Gastrocnemius medialis (tissue), 4 donors: ENCODE data around the gene CIB4. TPM values are rescaled to one million over a fixed set of nuclear protein-coding genes. Genes with fewer than 3 reads are reported as not detected.

Source experiments
- ATAC-seq, 2 donors: fragments of 150-250 bp; one replicate each; pipeline ENCODE4 v1.9.1; 2016
- DNase-seq, 2 donors: peaks; one replicate each; pipeline ENCODE4 v3.0.0-alpha.2; 2019
- H3K27ac ChIP-seq, 4 donors: fragments of 200-600 bp; sonication (generic); 1 replicate in 1 of 4; 2 replicates in 3 of 4; pipeline ENCODE4 v1.5.1; 2016 to 2018; ENCODE audit warnings: mild to moderate bottlenecking in 2 of 4, moderate library complexity in 1 of 4
- H3K27me3 ChIP-seq, 3 donors: fragments of 200-600 bp; sonication (generic) in 2 of 3; 1 replicate in 1 of 3; 2 replicates in 2 of 3; pipeline versions ENCODE4 v1.5.1 to v1.6.0; 2016 to 2019; ENCODE audit warnings: mild to moderate bottlenecking in 1 of 3, moderate library complexity in 1 of 3
- H3K36me3 ChIP-seq, 2 donors: fragments of 200-600 bp; sonication (generic) in 1 of 2; one replicate each; pipeline ENCODE4 v1.5.1; 2017 to 2018
- H3K4me1 ChIP-seq, 2 donors: fragments of 200-600 bp; sonication (generic) in 1 of 2; one replicate each; pipeline ENCODE4 v1.5.1; 2016 to 2017; ENCODE audit warnings: mild to moderate bottlenecking in 2 of 2
- H3K4me3 ChIP-seq, 4 donors: fragments of 200-600 bp; sonication (generic) in 3 of 4; 1 replicate in 1 of 4; 2 replicates in 3 of 4; pipeline ENCODE4 v1.5.1; 2016 to 2019; ENCODE audit warnings: mild to moderate bottlenecking in 2 of 4
- H3K9me3 ChIP-seq, 3 donors: fragments of 200-600 bp; sonication (generic) in 2 of 3; 1 replicate in 1 of 3; 2 replicates in 2 of 3; pipeline ENCODE4 v1.5.1; 2016 to 2019
- POLR2A ChIP-seq, 2 donors: fragments of 450-650 bp; IDR thresholded peaks; one replicate each; pipeline ENCODE4 v1.6.1; 2017; ENCODE audit warnings: antibody characterized with exemption in 2 of 2, mild to moderate bottlenecking in 2 of 2, moderate library complexity in 2 of 2
- in situ Hi-C, 4 donors: fragments of 200-750 bp; cut with MboI; loops; one replicate each; pipeline versions ENCODE4 v1.15.0 to v1.8.0; 2017; ENCODE audit warnings: low sequenced_read_pairs in 4 of 4
- intact Hi-C: fragments of 100-400 bp; cut with DNase I; formaldehyde crosslinking; loops from one replicate; pipeline ENCODE4 v1.15.1; 2023; ENCODE audit warnings: low total_unique reads
- total RNA-seq, 4 donors: library from RNA; depleted of rRNA; stranded (reverse); fragments of >200 nt; gene quantifications; one replicate each; pipeline versions ENCODE4 v1.1.0 to v1.2.3, GENCODE V29; 2016
- TF ChIP-seq, protein P1 (sequence below), 5 experiments: fragments of 450-650 bp in 3 of 5; fragments of 200-600 bp in 2 of 5; sonication (generic) in 2 of 5; IDR thresholded peaks in 4 of 5; conservative IDR thresholded peaks in 1 of 5; 1 replicate in 4 of 5; 2 replicates in 1 of 5; pipeline ENCODE4 v1.5.1; 2016 to 2019; ENCODE audit warnings: antibody characterized with exemption in 5 of 5, mild to moderate bottlenecking in 3 of 5, moderate library complexity in 3 of 5

Gene CIB4
- total RNA-seq, 4 donors from 2014 or later, result not detected

DNA sequence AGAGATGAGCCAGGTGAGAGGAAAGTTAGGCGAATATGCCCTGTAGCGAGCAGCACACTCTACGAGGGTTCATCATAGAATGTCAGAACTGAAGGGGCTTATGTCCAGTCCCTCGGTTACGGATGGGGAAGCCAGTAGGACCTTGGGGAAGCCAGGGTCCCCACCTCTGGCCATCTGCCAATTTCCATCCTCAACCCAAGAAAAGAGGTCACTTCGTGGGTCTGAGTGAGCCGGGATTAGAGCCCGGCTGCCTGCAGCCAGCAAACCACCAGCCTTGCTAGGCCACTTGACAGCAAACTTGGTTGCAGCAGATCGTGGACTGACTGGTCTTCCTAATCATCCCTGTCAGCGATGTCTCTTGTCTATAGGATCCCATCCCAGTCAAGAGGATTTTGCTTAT is 11.4 kb downstream of the CIB4 start:
- H3K27ac ChIP-seq, result no peak overlapping the region
- in situ Hi-C loops (no loop called here), intact Hi-C loops (no loop called here)
- H3K4me1 ChIP-seq, result no peaks in the 10 kb centered on the region
- no peak for ATAC-seq
- no peak for TF ChIP-seq POLR2A (IDR thresholded peaks at IDR 0.05)
- TF ChIP-seq, protein P1, sequence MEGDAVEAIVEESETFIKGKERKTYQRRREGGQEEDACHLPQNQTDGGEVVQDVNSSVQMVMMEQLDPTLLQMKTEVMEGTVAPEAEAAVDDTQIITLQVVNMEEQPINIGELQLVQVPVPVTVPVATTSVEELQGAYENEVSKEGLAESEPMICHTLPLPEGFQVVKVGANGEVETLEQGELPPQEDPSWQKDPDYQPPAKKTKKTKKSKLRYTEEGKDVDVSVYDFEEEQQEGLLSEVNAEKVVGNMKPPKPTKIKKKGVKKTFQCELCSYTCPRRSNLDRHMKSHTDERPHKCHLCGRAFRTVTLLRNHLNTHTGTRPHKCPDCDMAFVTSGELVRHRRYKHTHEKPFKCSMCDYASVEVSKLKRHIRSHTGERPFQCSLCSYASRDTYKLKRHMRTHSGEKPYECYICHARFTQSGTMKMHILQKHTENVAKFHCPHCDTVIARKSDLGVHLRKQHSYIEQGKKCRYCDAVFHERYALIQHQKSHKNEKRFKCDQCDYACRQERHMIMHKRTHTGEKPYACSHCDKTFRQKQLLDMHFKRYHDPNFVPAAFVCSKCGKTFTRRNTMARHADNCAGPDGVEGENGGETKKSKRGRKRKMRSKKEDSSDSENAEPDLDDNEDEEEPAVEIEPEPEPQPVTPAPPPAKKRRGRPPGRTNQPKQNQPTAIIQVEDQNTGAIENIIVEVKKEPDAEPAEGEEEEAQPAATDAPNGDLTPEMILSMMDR (IDR thresholded peaks at IDR 0.05 in 4 of 5, conservative IDR thresholded peaks at IDR 0.05 in 1 of 5), result no peak
- no peak overlapping the region for H3K4me3 ChIP-seq
- no peaks in the 10 kb centered on the region for H3K36me3 ChIP-seq
- DNase-seq, result no peak
- no peaks in the 10 kb centered on the region for H3K9me3 ChIP-seq
- H3K27me3 ChIP-seq, result no peaks in the 10 kb centered on the region

DNA sequence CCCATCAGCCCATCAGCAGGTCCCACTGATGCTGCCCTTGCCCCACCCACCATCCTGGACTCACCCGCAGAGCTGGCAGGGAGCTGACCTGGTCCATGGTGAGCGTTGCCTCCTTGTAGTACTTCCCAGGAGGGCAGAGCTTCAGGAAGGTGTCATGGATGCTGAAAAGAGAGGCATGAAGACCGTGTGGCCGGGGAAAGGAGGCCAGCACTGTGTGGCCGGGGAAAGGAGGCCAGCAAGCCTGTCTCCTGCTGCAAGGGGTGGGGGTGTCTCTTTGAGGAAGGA is 11.9 kb downstream of the CIB4 start:
- in situ Hi-C loops (no loop called here), intact Hi-C loops (no loop called here)
- TF ChIP-seq, protein P1 (IDR thresholded peaks at IDR 0.05 in 4 of 5, conservative IDR thresholded peaks at IDR 0.05 in 1 of 5), result no peak
- TF ChIP-seq POLR2A (IDR thresholded peaks at IDR 0.05), result no peak
- Histone ChIP-seq H3K9me3 (no peaks in the 10 kb centered on the region), H3K4me1 (no peaks in the 10 kb centered on the region), H3K27me3 (no peaks in the 10 kb centered on the region), H3K4me3 (no peak overlapping the region), H3K27ac (no peak overlapping the region), H3K36me3 (no peaks in the 10 kb centered on the region)
- ATAC-seq (no peak), DNase-seq (no peak)

DNA sequence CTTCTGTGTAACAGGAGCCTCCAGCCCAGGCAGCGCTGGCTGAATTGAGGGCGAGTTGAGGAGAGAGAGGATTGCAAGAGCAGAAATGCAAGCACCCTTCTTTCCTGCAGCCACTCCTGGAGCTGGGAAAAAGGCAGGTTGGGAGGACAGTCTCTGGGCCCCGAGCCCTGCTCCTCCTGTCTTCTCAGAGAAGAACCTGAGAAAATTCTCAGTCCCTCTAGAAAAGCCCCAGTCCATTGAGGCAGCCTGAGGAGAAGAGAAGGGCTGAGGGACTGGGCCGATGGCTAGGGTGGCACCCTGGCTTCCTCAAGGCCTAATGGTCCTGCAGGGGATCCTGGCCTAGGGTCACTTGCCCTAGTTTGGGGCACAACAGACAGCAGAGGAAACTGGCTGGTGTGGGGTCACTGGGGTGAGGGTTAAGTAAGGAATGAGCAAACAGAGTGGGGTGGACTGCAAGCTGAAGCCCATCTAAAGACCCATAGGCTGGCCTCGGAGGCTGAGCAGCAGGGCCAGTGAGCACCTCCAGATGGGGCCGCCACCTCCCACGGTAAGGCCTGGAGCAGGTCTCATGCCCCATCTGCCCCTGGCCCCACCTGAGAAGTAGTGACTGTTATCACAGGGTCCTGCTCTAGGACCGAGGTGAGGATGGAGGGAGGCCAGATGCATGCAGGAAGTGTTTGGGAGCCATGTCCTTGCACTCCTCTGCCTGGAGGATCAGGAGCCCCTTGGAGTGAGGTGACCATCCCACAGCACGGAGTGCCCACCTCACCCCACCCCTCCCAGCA is 12.4 kb downstream of the CIB4 start:
- no peak overlapping the region for H3K27ac ChIP-seq
- no peak overlapping the region for H3K4me3 ChIP-seq
- no peaks in the 10 kb centered on the region for H3K27me3 ChIP-seq
- intact Hi-C loops, result no loop called here
- in situ Hi-C loops, result no loop called here
- TF ChIP-seq, protein P1 (IDR thresholded peaks at IDR 0.05 in 4 of 5, conservative IDR thresholded peaks at IDR 0.05 in 1 of 5), result no peak
- no peak for TF ChIP-seq POLR2A (IDR thresholded peaks at IDR 0.05)
- H3K4me1 ChIP-seq, result no peaks in the 10 kb centered on the region
- DNase-seq (no peak), ATAC-seq (no peak)
- no peaks in the 10 kb centered on the region for H3K9me3 ChIP-seq
- no peaks in the 10 kb centered on the region for H3K36me3 ChIP-seq

DNA sequence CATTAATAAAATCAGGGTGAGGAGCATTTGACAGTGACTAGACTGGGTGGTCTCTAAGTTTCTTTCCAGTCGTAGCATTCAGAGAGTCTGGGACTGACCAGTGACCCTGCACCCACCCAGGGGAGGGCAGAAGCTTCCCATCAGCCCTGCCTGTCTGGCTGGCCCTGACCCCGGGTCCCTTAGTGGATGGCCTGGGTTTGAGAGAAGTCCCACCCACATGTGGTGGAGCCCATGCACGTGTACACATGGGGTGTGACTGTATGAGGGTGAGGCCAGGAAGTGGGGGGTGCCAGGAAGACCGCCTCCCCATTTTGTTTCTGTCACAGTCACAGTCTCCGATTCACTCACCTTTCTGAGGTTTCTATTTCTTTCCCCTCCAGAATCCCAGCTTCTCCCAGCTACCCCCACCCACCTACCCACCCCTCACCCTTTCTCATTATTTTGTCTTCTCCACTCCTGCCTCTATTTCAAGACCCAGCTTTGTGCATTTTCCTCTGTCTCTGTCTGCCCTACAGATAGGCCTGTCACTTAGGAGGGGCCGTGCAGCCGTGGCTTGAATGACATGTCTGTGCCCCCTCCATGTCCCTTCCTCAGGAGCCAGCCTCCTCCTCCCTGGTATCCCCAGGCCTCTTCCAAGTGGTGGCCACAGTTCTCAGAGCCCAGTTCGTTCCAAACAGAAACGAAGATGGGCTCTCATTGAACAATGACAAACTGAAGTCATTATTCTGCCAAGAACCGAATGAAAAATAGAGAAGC is 13.6 kb downstream of the CIB4 start:
- H3K36me3 ChIP-seq, result no peaks in the 10 kb centered on the region
- no peak for ATAC-seq
- no peaks in the 10 kb centered on the region for H3K9me3 ChIP-seq
- H3K4me1 ChIP-seq, result no peaks in the 10 kb centered on the region
- TF ChIP-seq POLR2A (IDR thresholded peaks at IDR 0.05), result no peak
- TF ChIP-seq, protein P1 (IDR thresholded peaks at IDR 0.05 in 4 of 5, conservative IDR thresholded peaks at IDR 0.05 in 1 of 5), result no peak
- in situ Hi-C loops, result no loop called here
- H3K4me3 ChIP-seq, result no peak overlapping the region
- H3K27ac ChIP-seq, result no peak overlapping the region
- no peak for DNase-seq
- intact Hi-C loops, result no loop called here
- H3K27me3 ChIP-seq, result no peaks in the 10 kb centered on the region
